Transverse colon (tissue), 4 donors: ENCODE results near the gene PYGO2. TPM values are rescaled to one million over a fixed set of nuclear protein-coding genes. Genes with fewer than 3 reads are reported as not detected.
A peak's percentile ranks its signal among the peaks of the same experiment; 100 is the strongest.

Experiments used
- DNase-seq: peaks from one replicate; pipeline ENCODE4 v3.0.0-alpha.2; 2019
- H3K27ac ChIP-seq, 4 donors: fragments of 200-600 bp; sonication (generic); 2 replicates each; pipeline ENCODE4 v1.5.1; 2016 to 2018; ENCODE audit warnings: inconsistent platforms in 4 of 4
- H3K27me3 ChIP-seq: fragments of 200-600 bp; sonication (generic); 2 replicates; pipeline ENCODE4 v1.5.1; 2017; ENCODE audit warnings: inconsistent platforms
- H3K36me3 ChIP-seq, 4 donors: fragments of 200-600 bp; sonication (generic); 2 replicates each; pipeline ENCODE4 v1.5.1; 2017 to 2019; ENCODE audit warnings: inconsistent platforms in 4 of 4
- H3K4me1 ChIP-seq, 4 donors: fragments of 200-600 bp; sonication (generic); 2 replicates each; pipeline ENCODE4 v1.5.1; 2017 to 2020; ENCODE audit warnings: inconsistent platforms in 4 of 4
- H3K4me3 ChIP-seq, 4 donors: fragments of 200-600 bp; sonication (generic); 1 replicate in 1 of 4; 2 replicates in 3 of 4; pipeline versions ENCODE4 v1.5.1 to v1.6.1; 2017 to 2019; ENCODE audit warnings: inconsistent platforms in 4 of 4
- H3K9me3 ChIP-seq, 2 donors: fragments of 200-600 bp; sonication (generic); 2 replicates each; pipeline ENCODE4 v1.5.1; 2017 to 2019; ENCODE audit warnings: inconsistent platforms in 2 of 2
- CTCF ChIP-seq, 5 experiments: fragments of 200-600 bp in 3 of 5; fragments of 450-650 bp in 2 of 5; sonication (generic) in 3 of 5; IDR thresholded peaks; 1 replicate in 2 of 5; 2 replicates in 3 of 5; pipeline ENCODE4 v1.5.1; 2016 to 2017; ENCODE audit warnings: antibody characterized with exemption in 5 of 5, inconsistent platforms in 3 of 5, mild to moderate bottlenecking in 2 of 5, moderate library complexity in 1 of 5
- EP300 ChIP-seq: sonication (generic); formaldehyde crosslinking; IDR thresholded peaks from one replicate; pipeline ENCODE4 v1.6.1; 2017; ENCODE audit warnings: antibody characterized with exemption, low read depth
- POLR2A ChIP-seq: fragments of 450-650 bp; IDR thresholded peaks from one replicate; pipeline ENCODE4 v1.6.1; 2016; ENCODE audit warnings: antibody characterized with exemption, mild to moderate bottlenecking, moderate library complexity
- POLR2AphosphoS5 ChIP-seq, 3 donors: sonication (generic); formaldehyde crosslinking; IDR thresholded peaks; one replicate each; pipeline ENCODE4 v1.6.1; 2016; ENCODE audit warnings: antibody characterized with exemption in 3 of 3
- WGBS, 2 donors: methylation state at CpG; one replicate each; pipeline ENCODE4 v1.1.5; 2018; ENCODE audit warnings: low coverage in 1 of 2; 5-methylcytosine and 5-hydroxymethylcytosine counted together
- in situ Hi-C, 4 donors: fragments of 200-750 bp; cut with MboI; loops; one replicate each; pipeline versions ENCODE4 v1.15.0 to v1.15.1; 2017; ENCODE audit warnings: low sequenced_read_pairs in 3 of 4, low pct_ligation_motif_present in 1 of 4, low pct_unique_long_range_greater_than_20kb in 1 of 4
- intact Hi-C: fragments of 100-400 bp; cut with DNase I; formaldehyde crosslinking; loops from one replicate; pipeline ENCODE4 v1.15.1; 2023; ENCODE audit warnings: low total_unique reads
- total RNA-seq, 4 donors: library from RNA; depleted of rRNA; stranded (reverse); fragments of >200 nt; gene quantifications; one replicate each; pipeline ENCODE4 v1.1.0, GENCODE V29; 2016

The PYGO2 gene
- total RNA-seq, 4 donors from 2014 or later: 23.3 to 63.7 (median 29.0) TPM

GRCh38 chr1:155003227-155003765 is 41.7 kb upstream of the PYGO2 start:
- Histone ChIP-seq H3K27ac (peak overlapping the region; percentile 96 to 100 (median 98)), H3K4me1 (peaks cover 44 to 62% (median 60%) of the 10 kb centered on the region in 4 donors), H3K4me3 (peak overlapping the region; percentile 66 to 97 (median 79)), H3K36me3 (no peaks in the 10 kb centered on the region), H3K9me3 (no peaks in the 10 kb centered on the region), H3K27me3 (no peaks in the 10 kb centered on the region)
- no peak for TF ChIP-seq CTCF (IDR thresholded peaks at IDR 0.05)
- peak; percentile 28 for TF ChIP-seq POLR2A
- 0 to 7% methylated on average over 3 to 37 of the region's 37 CpGs for WGBS, 2 donors
- intact Hi-C loops: loop anchor here (5.0 kb wide), 1 partner anchor 36 kb away; no protein-coding TSS in a partner anchor
- in situ Hi-C loops: no loop called here
- DNase-seq: peak; percentile 43

GRCh38 chr1:155002464-155003226 is 41.1 kb upstream of the PYGO2 start, which contains the start of gene ZBTB7B:
Gene ZBTB7B (plus strand): TSS chr1:155002802. CDS start chr1:155014661, 11,859 bp downstream.
- H3K27me3 ChIP-seq: no peaks in the 10 kb centered on the region
- intact Hi-C loops (loop anchor here (5.0 kb wide), 1 partner anchor 35 kb away; no protein-coding TSS in a partner anchor), in situ Hi-C loops (no loop called here)
- H3K36me3 ChIP-seq: no peaks in the 10 kb centered on the region
- H3K9me3 ChIP-seq: no peaks in the 10 kb centered on the region
- TF ChIP-seq POLR2AphosphoS5 (IDR thresholded peaks at IDR 0.05) (peak in 1 of 3 donors; percentile 7), POLR2A (peak; percentile 57), CTCF (IDR thresholded peaks at IDR 0.05) (peak in 1 of 5 experiments; percentile 9), EP300 (no peak)
- peak within 1 kb of the TSS; percentile 96 to 100 (median 98) for H3K27ac ChIP-seq
- WGBS, 2 donors: 0% methylated on average over 4 to 23 of the region's 35 CpGs
- peaks cover 44 to 56% (median 54%) of the 10 kb centered on the region in 4 donors for H3K4me1 ChIP-seq
- DNase-seq: peak; percentile 54
- peak within 1 kb of the TSS; percentile 66 to 97 (median 79) for H3K4me3 ChIP-seq

GRCh38 chr1:155001675-155002463 is 40.3 kb upstream of the PYGO2 start:
- WGBS, 2 donors: 0 to 1% methylated on average over 1 to 33 of the region's 38 CpGs
- in situ Hi-C loops: no loop called here
- no peaks in the 10 kb centered on the region for H3K36me3 ChIP-seq
- peak overlapping the region; percentile 66 to 90 (median 79) for H3K4me3 ChIP-seq
- TF ChIP-seq POLR2AphosphoS5 (IDR thresholded peaks at IDR 0.05) (peak; percentile 77 to 89 (median 78)), EP300 (no peak), CTCF (IDR thresholded peaks at IDR 0.05) (peak in 4 of 5 experiments; percentile 23 to 46 (median 42)), POLR2A (peak; percentile 87)
- peak overlapping the region; percentile 96 to 100 (median 98) for H3K27ac ChIP-seq
- peaks cover 38 to 48% (median 46%) of the 10 kb centered on the region in 4 donors for H3K4me1 ChIP-seq
- DNase-seq: peak; percentile 100
- H3K27me3 ChIP-seq: no peaks in the 10 kb centered on the region
- H3K9me3 ChIP-seq: no peaks in the 10 kb centered on the region
- intact Hi-C loops: loop anchor here (5.0 kb wide), 1 partner anchor 35 kb away; no protein-coding TSS in a partner anchor

- peak overlapping the region; percentile 96 to 100 (median 98) for H3K27ac ChIP-seq
- no peak for DNase-seq
- no peak for TF ChIP-seq POLR2AphosphoS5 (IDR thresholded peaks at IDR 0.05)
- no peak for TF ChIP-seq CTCF (IDR thresholded peaks at IDR 0.05)
- TF ChIP-seq EP300: no peak
- TF ChIP-seq POLR2A: no peak
- peaks cover 33 to 43% (median 41%) of the 10 kb centered on the region in 4 donors for H3K4me1 ChIP-seq
- H3K9me3 ChIP-seq: no peaks in the 10 kb centered on the region
- intact Hi-C loops: loop anchor here (5.0 kb wide), 1 partner anchor 34 kb away; no protein-coding TSS in a partner anchor
- WGBS, 2 donors: 0% methylated on average over 11 of the region's 11 CpGs; no CpG with 5 or more reads in 1 of the 2 donors
- H3K4me3 ChIP-seq: peak overlapping the region; percentile 66 to 90 (median 79)
- no peaks in the 10 kb centered on the region for H3K27me3 ChIP-seq
- H3K36me3 ChIP-seq: no peaks in the 10 kb centered on the region
- in situ Hi-C loops: no loop called here
Measured at GRCh38 chr1:155001425-155001674, 39.8 kb upstream of the PYGO2 start.
